Kidney (tissue), 14 donors: ENCODE measurements around the gene ALK. TPM values are rescaled to one million over a fixed set of nuclear protein-coding genes. Genes with fewer than 3 reads are reported as not detected.

Experiments
- DNase-seq, 5 donors: peaks; one replicate each; pipeline ENCODE4 v3.0.0-alpha.2; 2013 to 2020
- FAIRE-seq: peaks from 2 replicates; lab custom pipeline; 2012; peaks lifted over from hg19 to GRCh38; lab: Jason Lieb, UNC
- H3K27ac ChIP-seq, 2 donors: one replicate each; pipeline ENCODE4 v1.7.0; 2013; ENCODE audit warnings: low read depth in 2 of 2, low read length in 2 of 2, inconsistent platforms in 1 of 2
- H3K27me3 ChIP-seq: one replicate; pipeline ENCODE4 v1.7.1; 2013; ENCODE audit warnings: low read length, inconsistent platforms; ENCODE audit not compliant: control insufficient read depth, insufficient read depth
- H3K36me3 ChIP-seq, 3 donors: one replicate each; pipeline versions ENCODE4 v1.7.0 to v1.7.1; 2013; ENCODE audit warnings: low read length in 3 of 3, control low read depth in 1 of 3, inconsistent platforms in 1 of 3; ENCODE audit not compliant: insufficient read depth in 3 of 3, control insufficient read depth in 2 of 3
- H3K4me1 ChIP-seq, 3 donors: one replicate each; pipeline versions ENCODE4 v1.7.0 to v1.7.1; 2013; ENCODE audit warnings: low read length in 3 of 3, inconsistent platforms in 1 of 3, low read depth in 1 of 3; ENCODE audit not compliant: control insufficient read depth in 2 of 3, insufficient read depth in 2 of 3
- H3K4me3 ChIP-seq, 3 donors: one replicate each; pipeline versions ENCODE4 v1.7.0 to v1.8.1; 2013; ENCODE audit warnings: low read length in 3 of 3, control low read depth in 1 of 3, inconsistent platforms in 1 of 3
- H3K9ac ChIP-seq, 3 donors: one replicate each; pipeline versions ENCODE4 v1.7.0 to v1.7.1; 2013; ENCODE audit warnings: low read length in 3 of 3, control low read depth in 1 of 3, inconsistent platforms in 1 of 3
- H3K9me3 ChIP-seq, 3 donors: one replicate each; pipeline versions ENCODE4 v1.7.0 to v1.7.1; 2013; ENCODE audit warnings: low read length in 3 of 3, control low read depth in 1 of 3, inconsistent platforms in 1 of 3; ENCODE audit not compliant: control insufficient read depth in 2 of 3, insufficient read depth in 1 of 3
- CTCF ChIP-seq: IDR thresholded peaks from 3 replicates; pipeline ENCODE4 v1.5.1; 2012; ENCODE audit warnings: mild to moderate bottlenecking, moderate library complexity, borderline replicate concordance; ENCODE audit not compliant: insufficient read depth; ENCODE audit errors: extremely low read depth
- intact Hi-C: fragments of 100-400 bp; cut with DNase I; formaldehyde crosslinking; loops from one replicate; pipeline ENCODE4 v1.11.1; 2022
- polyA plus RNA-seq: library from polyadenylated mRNA; stranded (reverse); fragments of 350-450 nt; fragmentation: Illumina TruSeq; extraction: RNeasy Lipid Tissue Mini Kit (QIAGEN cat#74804); gene quantifications from one replicate; pipeline ENCODE4 v1.2.3, GENCODE V29; 2014; ENCODE audit warnings: low read depth, low replicate concordance; ENCODE audit not compliant: insufficient read depth
- total RNA-seq: library from RNA; stranded (reverse); fragmentation: NEBNext Ultra II Directional; extraction: Animal tissue kit (Norgen Biotek cat#: 25700); gene quantifications from one replicate; pipeline ENCODE4 v1.2.1, GENCODE V29; 2021
- donor health status: control.
- donor health status: control.
- donor health status: control.
- donor health status: control.
- donor health status: control.
- donor health status: DM: yes; HTN: yes; CAD: no.
- donor health status: Normal renal cell carcinoma (clear cell type).

Gene ALK
- total and polyA plus RNA-seq, 2 donors from 2014 or later, result 0.13 TPM; not detected in 1

- no peaks in the 10 kb centered on the region for H3K4me1 ChIP-seq
- intact Hi-C loops, result no loop called here
- no peaks in the 10 kb centered on the region for H3K27me3 ChIP-seq
- no peak overlapping the region for H3K27ac ChIP-seq
- no peak for TF ChIP-seq CTCF
- no peaks in the 10 kb centered on the region for H3K36me3 ChIP-seq
- no peak for FAIRE-seq
- DNase-seq, result no peak
- H3K9ac ChIP-seq, result no peak overlapping the region
- H3K4me3 ChIP-seq, result no peak overlapping the region
- no peaks in the 10 kb centered on the region for H3K9me3 ChIP-seq
These were observed 642.4 kb downstream of the ALK start for GRCh38 chr2:29278966-29279365.

- Histone ChIP-seq H3K36me3 (no peaks in the 10 kb centered on the region), H3K9me3 (no peaks in the 10 kb centered on the region), H3K27me3 (no peaks in the 10 kb centered on the region), H3K4me3 (no peak overlapping the region), H3K9ac (no peak overlapping the region), H3K4me1 (no peaks in the 10 kb centered on the region), H3K27ac (no peak overlapping the region)
- FAIRE-seq, result no peak
- DNase-seq, result no peak
- intact Hi-C loops, result no loop called here
- no peak for TF ChIP-seq CTCF
These were observed 645.2 kb downstream of the ALK start for GRCh38 chr2:29276151-29276550.

- no peaks in the 10 kb centered on the region for H3K4me1 ChIP-seq
- no peak overlapping the region for H3K4me3 ChIP-seq
- TF ChIP-seq CTCF, result no peak
- H3K27ac ChIP-seq, result no peak overlapping the region
- H3K36me3 ChIP-seq, result no peaks in the 10 kb centered on the region
- intact Hi-C loops, result no loop called here
- FAIRE-seq, result no peak
- no peaks in the 10 kb centered on the region for H3K9me3 ChIP-seq
- no peaks in the 10 kb centered on the region for H3K27me3 ChIP-seq
- H3K9ac ChIP-seq, result no peak overlapping the region
- no peak for DNase-seq
These were observed 646.2 kb downstream of the ALK start for GRCh38 chr2:29275186-29275585.
